Ovary (tissue), 9 donors: ENCODE results near the gene HPCAL1. TPM values are rescaled to one million over a fixed set of nuclear protein-coding genes. Genes with fewer than 3 reads are reported as not detected.

Source experiments
- DNase-seq, 5 donors: peaks; one replicate each; pipeline ENCODE4 v3.0.0-alpha.2; 2019 to 2020
- H3K27ac ChIP-seq, 2 donors: fragments of 200-600 bp; one replicate each; pipeline versions ENCODE4 v1.5.1 to v1.8.0; 2019 to 2022
- H3K27me3 ChIP-seq: fragments of 200-600 bp; one replicate; pipeline ENCODE4 v1.8.0; 2022
- H3K36me3 ChIP-seq: fragments of 200-600 bp; sonication (generic); one replicate; pipeline ENCODE4 v1.5.1; 2019
- H3K4me1 ChIP-seq: one replicate; pipeline ENCODE4 v1.8.1; 2013; ENCODE audit warnings: mild to moderate bottlenecking, moderate library complexity; ENCODE audit not compliant: insufficient read depth
- H3K4me3 ChIP-seq: fragments of 200-600 bp; sonication (generic); one replicate; pipeline ENCODE4 v1.5.1; 2017
- H3K9me3 ChIP-seq, 2 donors: fragments of 200-600 bp in 1 of 2; sonication (generic) in 1 of 2; one replicate each; pipeline versions ENCODE4 v1.5.1 to v1.8.1; 2013 to 2019; ENCODE audit warnings: mild to moderate bottlenecking in 1 of 2, moderate library complexity in 1 of 2
- CTCF ChIP-seq, 3 donors: fragments of 450-650 bp in 2 of 3; fragments of 200-600 bp in 1 of 3; IDR thresholded peaks; one replicate each; pipeline versions ENCODE4 v1.5.1 to v1.8.0; 2016 to 2022; ENCODE audit warnings: antibody characterized with exemption in 3 of 3, mild to moderate bottlenecking in 1 of 3
- EP300 ChIP-seq: sonication (generic); formaldehyde crosslinking; IDR thresholded peaks from one replicate; pipeline ENCODE4 v1.6.1; 2017; ENCODE audit warnings: antibody characterized with exemption
- POLR2A ChIP-seq: fragments of 450-650 bp; IDR thresholded peaks from one replicate; pipeline ENCODE4 v1.6.1; 2017; ENCODE audit warnings: antibody characterized with exemption, mild to moderate bottlenecking, moderate library complexity
- WGBS, 3 donors: extraction: QIAGEN DNeasy Blood & Tissue Kit in 1 of 3; methylation state at CpG; one replicate each; pipeline versions ENCODE4 v1.1.5 to v1.1.7; 2013 to 2017; 5-methylcytosine and 5-hydroxymethylcytosine counted together
- intact Hi-C, 4 donors: fragments of 100-400 bp; cut with DNase I; formaldehyde crosslinking; loops; one replicate each; pipeline versions ENCODE4 v1.11.0 to v1.15.1; 2022 to 2023
- polyA plus RNA-seq, 2 donors: library from polyadenylated mRNA; stranded (reverse); fragments of 200-250 nt in 1 of 2; fragments of 350-450 nt in 1 of 2; fragmentation: Illumina TruSeq in 1 of 2; extraction: RNeasy Lipid Tissue Mini Kit (QIAGEN cat#74804) in 1 of 2; gene quantifications; one replicate each; pipeline ENCODE4 v1.2.3, GENCODE V29; 2013 to 2014
- total RNA-seq, 7 donors: library from RNA; depleted of rRNA in 2 of 7; stranded (reverse); fragments of >200 nt in 2 of 7; fragmentation: NEBNext Ultra II Directional in 3 of 7; extraction: Animal tissue kit (Norgen Biotek cat#: 25700) in 3 of 7; gene quantifications; one replicate each; pipeline versions ENCODE4 v1.1.0 to v1.2.4, GENCODE V29; 2016 to 2023
- donor health status: DM: no; HTN: no; CAD: no; lungs with moderate emphysema.
- donor health status: DM: no; HTN: no; CAD: no.
- donor health status: Bipolar disorder and iron deficiency.
- donor health status: DM: yes; HTN: yes; CAD: no.
- donor health status: DM: no; HTN: no; CAD: no.
- donor health status: DM: yes; HTN: yes; CAD: no.

The HPCAL1 gene
- total and polyA plus RNA-seq, 9 donors, result 11.4 to 69.5 (median 18.5) TPM

DNA sequence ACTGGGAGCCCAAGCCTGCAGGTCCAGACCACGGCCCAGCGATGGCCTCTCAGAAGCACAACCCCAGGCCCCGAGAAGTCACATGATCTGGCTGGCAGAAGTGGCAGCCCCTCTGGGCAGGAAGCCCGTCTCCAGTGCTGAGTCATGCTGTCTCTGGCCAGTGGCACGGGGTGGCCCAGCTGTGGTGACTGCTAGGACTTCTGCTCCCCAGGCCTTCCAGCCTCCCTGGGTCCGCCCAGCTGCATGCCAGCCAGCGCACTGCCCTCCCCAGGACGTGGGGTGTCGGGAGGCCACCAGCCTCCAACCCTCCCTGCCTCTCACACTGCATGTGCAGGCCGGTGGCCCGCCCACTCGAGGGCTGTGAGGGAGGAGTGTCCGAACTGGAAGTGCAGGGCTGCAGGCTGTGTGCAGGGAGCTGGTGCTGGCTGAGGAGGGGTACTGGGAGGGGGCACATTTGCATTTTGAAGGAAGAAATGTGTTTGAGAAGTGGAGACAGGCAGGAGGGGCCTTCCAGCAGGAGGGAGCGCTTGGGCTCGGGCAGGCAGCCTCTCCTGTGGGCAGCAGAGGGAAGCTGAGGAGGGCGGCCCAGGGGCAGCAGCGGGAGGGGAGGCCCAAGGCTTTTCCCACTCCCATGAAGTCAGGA is 17.0 kb upstream of the HPCAL1 start:
- intact Hi-C loops, result no loop called here
- peak in 1 of 5 donors; percentile 53 for DNase-seq
- Histone ChIP-seq H3K4me3 (no peak overlapping the region), H3K4me1 (no peaks in the 10 kb centered on the region), H3K36me3 (no peaks in the 10 kb centered on the region), H3K27ac (no peak overlapping the region), H3K27me3 (no peaks in the 10 kb centered on the region), H3K9me3 (no peaks in the 10 kb centered on the region)
- 66 to 73% (median 68%) methylated on average over 17 of the region's 17 CpGs for WGBS, 3 donors
- no peak for TF ChIP-seq EP300
- TF ChIP-seq POLR2A, result no peak
- no peak for TF ChIP-seq CTCF (IDR thresholded peaks at IDR 0.05)

DNA sequence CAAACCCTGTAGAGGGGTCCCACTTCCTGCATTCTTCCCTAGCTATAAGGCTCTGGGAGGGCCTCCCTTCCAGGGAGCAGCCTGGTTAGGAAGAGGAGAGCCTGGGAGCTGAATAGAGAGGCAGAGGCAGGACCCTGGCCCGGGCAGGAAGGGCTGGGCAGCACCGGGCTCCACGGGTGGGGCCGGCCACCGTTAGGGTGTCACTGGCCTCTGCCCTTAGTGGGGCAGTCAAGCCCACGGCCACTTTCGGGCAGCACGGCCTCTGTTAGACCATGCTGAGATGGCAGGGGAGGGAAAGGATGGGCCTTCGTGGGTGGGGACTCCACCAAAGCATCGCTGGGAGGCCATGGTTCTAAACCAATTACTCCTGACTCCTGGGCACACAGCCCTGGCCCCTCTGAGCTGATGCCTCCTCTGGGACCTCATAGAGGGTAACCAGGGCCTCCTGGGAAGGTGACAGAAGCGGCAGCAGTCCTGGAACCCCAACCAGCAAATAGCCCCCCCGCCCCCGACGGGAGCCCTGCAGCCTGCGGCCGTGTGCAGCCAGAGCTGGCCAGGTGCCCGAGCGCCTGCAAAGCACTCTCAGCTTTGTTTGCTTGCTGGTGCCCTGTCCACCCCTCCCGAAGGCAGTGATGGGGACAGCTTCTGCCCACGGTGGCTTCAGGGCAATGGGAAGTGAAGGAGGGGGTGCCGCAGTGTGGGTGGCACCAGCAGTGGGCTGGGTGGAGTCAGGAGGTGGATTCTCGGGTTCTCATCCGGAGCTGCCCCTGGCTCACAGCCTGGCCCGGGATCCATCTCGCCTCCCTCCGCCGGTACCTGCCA is 16.3 kb upstream of the HPCAL1 start:
- WGBS, 3 donors, result 65 to 75% (median 74%) methylated on average over 25 to 27 of the region's 27 CpGs
- no peaks in the 10 kb centered on the region for H3K27me3 ChIP-seq
- no peaks in the 10 kb centered on the region for H3K4me1 ChIP-seq
- no peaks in the 10 kb centered on the region for H3K36me3 ChIP-seq
- TF ChIP-seq EP300, result no peak
- TF ChIP-seq CTCF (IDR thresholded peaks at IDR 0.05), result no peak
- no peak for TF ChIP-seq POLR2A
- DNase-seq, result no peak
- no peak overlapping the region for H3K27ac ChIP-seq
- H3K4me3 ChIP-seq, result no peak overlapping the region
- intact Hi-C loops, result no loop called here
- H3K9me3 ChIP-seq, result no peaks in the 10 kb centered on the region

DNA sequence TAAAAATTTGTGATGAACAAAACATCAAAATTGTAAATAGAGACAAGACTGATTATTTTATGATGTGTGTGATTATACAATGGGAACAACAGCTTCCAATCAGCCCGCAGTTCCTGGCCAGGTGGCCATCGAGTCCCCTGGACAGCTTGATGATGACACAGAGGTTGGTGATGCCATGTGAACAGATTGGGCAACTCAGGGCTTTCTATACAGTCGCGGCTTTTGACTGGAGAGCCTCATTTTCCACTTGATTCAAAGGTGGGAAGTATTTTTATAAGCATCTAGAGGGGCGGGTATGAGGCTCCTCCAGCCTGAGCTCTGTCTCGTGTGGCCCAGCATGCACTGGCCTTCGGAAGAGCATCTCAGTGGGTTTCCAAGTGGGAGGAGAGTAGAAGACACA is 14.9 kb upstream of the HPCAL1 start:
- DNase-seq, result no peak
- Histone ChIP-seq H3K4me1 (no peaks in the 10 kb centered on the region), H3K27me3 (no peaks in the 10 kb centered on the region), H3K4me3 (no peak overlapping the region), H3K36me3 (no peaks in the 10 kb centered on the region), H3K9me3 (no peaks in the 10 kb centered on the region), H3K27ac (no peak overlapping the region)
- TF ChIP-seq POLR2A, result no peak
- TF ChIP-seq EP300, result no peak
- TF ChIP-seq CTCF (IDR thresholded peaks at IDR 0.05), result no peak
- intact Hi-C loops, result no loop called here
- 89 to 93% (median 89%) methylated on average over 7 of the region's 7 CpGs for WGBS, 3 donors

- TF ChIP-seq CTCF (IDR thresholded peaks at IDR 0.05), result no peak
- TF ChIP-seq POLR2A, result no peak
- no peak for TF ChIP-seq EP300
- intact Hi-C loops, result no loop called here
- no peak for DNase-seq
- Histone ChIP-seq H3K27me3 (no peaks in the 10 kb centered on the region), H3K4me3 (no peak overlapping the region), H3K27ac (no peak overlapping the region), H3K4me1 (no peaks in the 10 kb centered on the region), H3K36me3 (no peaks in the 10 kb centered on the region), H3K9me3 (no peaks in the 10 kb centered on the region)
- WGBS, 3 donors, result 63 to 71% (median 69%) methylated on average over 6 of the region's 6 CpGs
These were observed 14.1 kb upstream of the HPCAL1 start for GRCh38 chr2:10288606-10289005.
